HEK293 (cell line): ENCODE results near the gene RNU11.

Source experiments
- ZNF629 ChIP-seq: fragments of 450-650 bp; formaldehyde crosslinking; IDR thresholded peaks from 2 replicates; pipeline ENCODE4 v1.5.1; 2017; ENCODE audit warnings: missing biosample characterization, missing genetic modification characterization
- ZNF843 ChIP-seq: fragments of 450-650 bp; formaldehyde crosslinking; IDR thresholded peaks from 2 replicates; pipeline ENCODE4 v1.5.1; 2016; ENCODE audit warnings: missing biosample characterization, missing genetic modification characterization
- TF ChIP-seq, protein P1 (sequence below): fragments of 450-650 bp; formaldehyde crosslinking; IDR thresholded peaks from 2 replicates; pipeline ENCODE4 v1.5.1; 2016; ENCODE audit warnings: missing biosample characterization, missing genetic modification characterization

DNA sequence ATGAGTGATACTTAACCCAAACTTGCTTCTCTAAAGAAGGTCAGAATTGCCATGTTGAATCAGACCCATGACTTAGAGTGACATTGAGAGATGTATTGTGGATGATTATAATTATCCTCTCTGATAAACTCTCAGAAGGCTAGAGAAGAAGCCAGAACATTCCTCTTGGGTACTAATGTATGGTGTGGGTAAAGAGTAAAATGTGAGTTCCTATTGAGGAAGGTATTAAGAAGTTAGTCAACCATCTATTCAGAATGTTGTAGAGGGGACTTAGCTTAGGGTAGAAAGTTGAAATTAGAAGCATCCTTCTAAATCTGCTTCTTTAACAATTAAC lies 27.5 kb downstream of the RNU11 start:
- TF ChIP-seq, protein P1, sequence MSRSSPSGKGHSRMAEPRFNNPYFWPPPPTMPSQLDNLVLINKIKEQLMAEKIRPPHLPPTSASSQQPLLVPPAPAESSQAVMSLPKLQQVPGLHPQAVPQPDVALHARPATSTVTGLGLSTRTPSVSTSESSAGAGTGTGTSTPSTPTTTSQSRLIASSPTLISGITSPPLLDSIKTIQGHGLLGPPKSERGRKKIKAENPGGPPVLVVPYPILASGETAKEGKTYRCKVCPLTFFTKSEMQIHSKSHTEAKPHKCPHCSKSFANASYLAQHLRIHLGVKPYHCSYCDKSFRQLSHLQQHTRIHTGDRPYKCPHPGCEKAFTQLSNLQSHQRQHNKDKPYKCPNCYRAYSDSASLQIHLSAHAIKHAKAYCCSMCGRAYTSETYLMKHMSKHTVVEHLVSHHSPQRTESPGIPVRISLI (tag by site-specific recombination): no peak
- TF ChIP-seq ZNF843 (no peak), ZNF629 (tag by site-specific recombination) (no peak)
